ENCODE data around the gene SEC14L6.

DNA sequence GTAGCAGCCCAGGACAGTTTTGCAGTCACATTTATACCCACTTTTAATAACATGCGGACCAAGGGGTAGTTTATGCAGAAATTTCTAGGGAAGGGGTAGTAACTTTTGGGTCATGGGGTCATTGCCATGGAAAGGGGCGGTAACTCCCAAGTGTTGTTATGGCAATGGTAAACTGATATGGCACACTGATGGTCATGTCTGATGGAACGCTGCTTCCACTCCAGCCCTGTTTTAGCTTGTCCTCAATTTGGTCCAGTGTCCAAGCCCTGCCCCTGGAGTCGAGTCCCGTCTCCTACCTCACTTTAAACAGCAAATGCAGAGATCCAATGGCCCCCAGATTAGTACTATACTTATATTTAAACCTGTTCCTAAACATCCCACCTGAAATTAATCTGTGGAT lies 29.8 kb downstream of the SEC14L6 start:
- TF ChIP-seq, protein P1, sequence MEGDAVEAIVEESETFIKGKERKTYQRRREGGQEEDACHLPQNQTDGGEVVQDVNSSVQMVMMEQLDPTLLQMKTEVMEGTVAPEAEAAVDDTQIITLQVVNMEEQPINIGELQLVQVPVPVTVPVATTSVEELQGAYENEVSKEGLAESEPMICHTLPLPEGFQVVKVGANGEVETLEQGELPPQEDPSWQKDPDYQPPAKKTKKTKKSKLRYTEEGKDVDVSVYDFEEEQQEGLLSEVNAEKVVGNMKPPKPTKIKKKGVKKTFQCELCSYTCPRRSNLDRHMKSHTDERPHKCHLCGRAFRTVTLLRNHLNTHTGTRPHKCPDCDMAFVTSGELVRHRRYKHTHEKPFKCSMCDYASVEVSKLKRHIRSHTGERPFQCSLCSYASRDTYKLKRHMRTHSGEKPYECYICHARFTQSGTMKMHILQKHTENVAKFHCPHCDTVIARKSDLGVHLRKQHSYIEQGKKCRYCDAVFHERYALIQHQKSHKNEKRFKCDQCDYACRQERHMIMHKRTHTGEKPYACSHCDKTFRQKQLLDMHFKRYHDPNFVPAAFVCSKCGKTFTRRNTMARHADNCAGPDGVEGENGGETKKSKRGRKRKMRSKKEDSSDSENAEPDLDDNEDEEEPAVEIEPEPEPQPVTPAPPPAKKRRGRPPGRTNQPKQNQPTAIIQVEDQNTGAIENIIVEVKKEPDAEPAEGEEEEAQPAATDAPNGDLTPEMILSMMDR (IDR thresholded peaks at IDR 0.05; ENCODE audit: borderline replicate concordance, extremely low read depth, low read length, poor library complexity, severe bottlenecking), result no peak
- TF ChIP-seq EZH2 (IDR thresholded peaks at IDR 0.05; ENCODE audit: borderline replicate concordance, low read depth, low read length, severe bottlenecking), result no peak

All from DND-41 (cell line).